Measurements from ENCODE around the gene CLCN4.

GRCh38 chrX:10174810-10175209 lies 18.0 kb downstream of the CLCN4 start:
- no peak for TF ChIP-seq CTCF (IDR thresholded peaks at IDR 0.05)
- no peak for TF ChIP-seq POLR2AphosphoS5 (IDR thresholded peaks at IDR 0.05)
- no peak for TF ChIP-seq POLR2A (IDR thresholded peaks at IDR 0.05)
